Heart right ventricle (tissue), 16 donors: ENCODE data around the gene CEACAM16. TPM values are rescaled to one million over a fixed set of nuclear protein-coding genes. Genes with fewer than 3 reads are reported as not detected.

ENCODE experiments used
- ATAC-seq, 8 donors: fragments of 200-7000 bp; cut with Tn5 transposase; one replicate each; pipeline ENCODE4 v1.9.1; 2020; ENCODE audit warnings: mild to moderate bottlenecking in 8 of 8, moderate library complexity in 8 of 8, moderate number of reproducible peaks in 1 of 8
- DNase-seq, 2 donors: peaks; one replicate each; pipeline ENCODE4 v3.0.0-alpha.2; 2020
- H3K27ac ChIP-seq, 10 donors: fragments of 200-600 bp; sonication (generic) in 2 of 10; one replicate each; pipeline versions ENCODE4 v1.5.0 to v1.8.0; 2020 to 2022; ENCODE audit warnings: mild to moderate bottlenecking in 3 of 10
- H3K27me3 ChIP-seq, 7 donors: fragments of 200-600 bp; one replicate each; pipeline ENCODE4 v1.8.0; 2021 to 2022; ENCODE audit warnings: mild to moderate bottlenecking in 2 of 7
- H3K36me3 ChIP-seq, 9 donors: fragments of 200-600 bp; sonication (generic) in 1 of 9; one replicate each; pipeline versions ENCODE4 v1.5.0 to v1.8.0; 2020 to 2022; ENCODE audit warnings: mild to moderate bottlenecking in 2 of 9
- H3K4me1 ChIP-seq, 9 donors: fragments of 200-600 bp; sonication (generic) in 1 of 9; one replicate each; pipeline versions ENCODE4 v1.5.0 to v1.8.0; 2020 to 2022; ENCODE audit warnings: mild to moderate bottlenecking in 4 of 9
- H3K4me3 ChIP-seq, 10 donors: fragments of 200-600 bp; sonication (generic) in 2 of 10; one replicate each; pipeline versions ENCODE4 v1.5.0 to v1.8.0; 2020 to 2022; ENCODE audit warnings: mild to moderate bottlenecking in 7 of 10, moderate library complexity in 2 of 10
- H3K9me3 ChIP-seq, 11 donors: fragments of 200-600 bp in 10 of 11; sonication (generic) in 2 of 11; one replicate each; pipeline versions ENCODE4 v1.5.0 to v1.8.0; 2013 to 2022; ENCODE audit warnings: mild to moderate bottlenecking in 2 of 11, control low read depth in 1 of 11, moderate library complexity in 1 of 11
- CTCF ChIP-seq, 9 donors: fragments of 200-600 bp; sonication (generic) in 2 of 9; IDR thresholded peaks; one replicate each; pipeline versions ENCODE4 v1.5.0 to v1.8.0; 2021 to 2022; ENCODE audit warnings: antibody characterized with exemption in 9 of 9, mild to moderate bottlenecking in 5 of 9, moderate library complexity in 1 of 9
- WGBS, 2 donors: extraction: QIAGEN DNeasy Blood & Tissue Kit; methylation state at CpG; one replicate each; pipeline ENCODE4 v1.1.7; 2013; ENCODE audit warnings: inconsistent platforms in 1 of 2; 5-methylcytosine and 5-hydroxymethylcytosine counted together
- intact Hi-C, 10 donors: fragments of 100-400 bp; cut with DNase I; formaldehyde crosslinking; loops; one replicate each; pipeline versions ENCODE4 v1.11.1 to v1.14.2; 2022
- polyA plus RNA-seq, 2 donors: library from polyadenylated mRNA; stranded (reverse); fragments of 200-250 nt; gene quantifications; one replicate each; pipeline ENCODE4 v1.2.3, GENCODE V29; 2013
- total RNA-seq, 10 donors: library from RNA; stranded (reverse); fragmentation: NEBNext Ultra II Directional in 3 of 10; extraction: Animal tissue kit (Norgen Biotek cat#: 25700) in 3 of 10; gene quantifications; one replicate each; pipeline versions ENCODE4 v1.2.1 to v1.2.4, GENCODE V29; 2021 to 2023
- donor health status: Arrhythmogenic right ventricular cardiomyopathy.
- donor health status: ischemic (EF 13 %, LVEDD 7.1; RV severe dilation, severe dysfunction).
- donor health status: healthy with polysubstance abuse.
- donor health status: DM: no; HTN: yes; CAD: no.
- donor health status: DM: no; HTN: no; CAD: no.
- donor health status: ischemic (EF 25% LVEDD 6.9; RV normal size, moderate dysfunction).
- donor health status: ischemic (EF 25% LVEDD 5.7; RV mildly dilated, moderate dysfunction).
- donor health status: healthy.
- donor health status: DM: yes; HTN: yes; CAD: no.
- donor health status: Ischemic cardiomyopathy.
- donor health status: ischemic (EF 35%, LVEDD 5.7; RV mildly dilated, moderate dysfunction).
- donor health status: nonischemic (EF 11% LVEDD 7.7; RV severe dilation, severe dysfunction).
- donor health status: DM: yes; HTN: yes; CAD: no.
- donor health status: PGD.
- donor health status: ischemic (EF 29% LVEDD 5.4; RV normal size, mild dysfunction).
- donor health status: nonischemic (EF 23%, LVEDD 6.1; RV moderate dilation, normal function).

CEACAM16 gene
- total and polyA plus RNA-seq, 12 donors = not detected

- Histone ChIP-seq H3K9me3 (no peaks in the 10 kb centered on the region), H3K27ac (no peak overlapping the region), H3K36me3 (no peaks in the 10 kb centered on the region), H3K27me3 (peaks cover 0 to 4% (median 0%) of the 10 kb centered on the region in 7 donors), H3K4me3 (no peak overlapping the region), H3K4me1 (peaks cover 0 to 28% (median 16%) of the 10 kb centered on the region in 9 donors)
- ATAC-seq (no peak), DNase-seq (no peak)
- WGBS, 2 donors = 66 to 67% methylated on average over 22 of the region's 22 CpGs
- no peak for TF ChIP-seq CTCF (IDR thresholded peaks at IDR 0.05)
- intact Hi-C loops = no loop called here
Measured at GRCh38 chr19:44696939-44697669, 1.8 kb upstream of the CEACAM16 start.

- no peak overlapping the region for H3K27ac ChIP-seq
- ATAC-seq (no peak), DNase-seq (no peak)
- H3K36me3 ChIP-seq = no peaks in the 10 kb centered on the region
- 86 to 90% methylated on average over 4 of the region's 4 CpGs for WGBS, 2 donors
- no peaks in the 10 kb centered on the region for H3K9me3 ChIP-seq
- intact Hi-C loops = no loop called here
- H3K27me3 ChIP-seq = peaks cover 0 to 4% (median 0%) of the 10 kb centered on the region in 7 donors
- H3K4me3 ChIP-seq = no peak overlapping the region
- H3K4me1 ChIP-seq = peaks cover 0 to 23% (median 11%) of the 10 kb centered on the region in 9 donors
- TF ChIP-seq CTCF (IDR thresholded peaks at IDR 0.05) = no peak
Measured at GRCh38 chr19:44697670-44698034, 1.3 kb upstream of the CEACAM16 start.

GRCh38 chr19:44700547-44700946 lies 1.6 kb downstream of the CEACAM16 start:
- intact Hi-C loops = no loop called here
- H3K4me1 ChIP-seq = peaks cover 0 to 4% (median 0%) of the 10 kb centered on the region in 9 donors
- no peak overlapping the region for H3K27ac ChIP-seq
- TF ChIP-seq CTCF (IDR thresholded peaks at IDR 0.05) = no peak
- no peak overlapping the region for H3K4me3 ChIP-seq
- H3K27me3 ChIP-seq = peaks cover 0 to 4% (median 0%) of the 10 kb centered on the region in 7 donors
- H3K9me3 ChIP-seq = no peaks in the 10 kb centered on the region
- WGBS, 2 donors = 93 to 96% methylated on average over 5 of the region's 5 CpGs
- DNase-seq (no peak), ATAC-seq (no peak)
- H3K36me3 ChIP-seq = no peaks in the 10 kb centered on the region

- intact Hi-C loops = no loop called here
- ATAC-seq = no peak
- no peaks in the 10 kb centered on the region for H3K9me3 ChIP-seq
- no peaks in the 10 kb centered on the region for H3K4me1 ChIP-seq
- H3K27me3 ChIP-seq = peaks cover 0 to 4% (median 0%) of the 10 kb centered on the region in 7 donors
- 86 to 89% methylated on average over 15 of the region's 15 CpGs for WGBS, 2 donors
- H3K36me3 ChIP-seq = no peaks in the 10 kb centered on the region
- no peak for DNase-seq
- H3K4me3 ChIP-seq = no peak overlapping the region
- TF ChIP-seq CTCF (IDR thresholded peaks at IDR 0.05) = no peak
- H3K27ac ChIP-seq = no peak overlapping the region
Measured at GRCh38 chr19:44701228-44701627, 2.3 kb downstream of the CEACAM16 start.
